Midbrain (tissue), 1 donor: ENCODE data around the gene POMT1.

Source experiments
- DNase-seq: peaks from one replicate; lab custom pipeline; 2025; lab: John Stamatoyannopoulos, UW

POMT1 gene

DNA sequence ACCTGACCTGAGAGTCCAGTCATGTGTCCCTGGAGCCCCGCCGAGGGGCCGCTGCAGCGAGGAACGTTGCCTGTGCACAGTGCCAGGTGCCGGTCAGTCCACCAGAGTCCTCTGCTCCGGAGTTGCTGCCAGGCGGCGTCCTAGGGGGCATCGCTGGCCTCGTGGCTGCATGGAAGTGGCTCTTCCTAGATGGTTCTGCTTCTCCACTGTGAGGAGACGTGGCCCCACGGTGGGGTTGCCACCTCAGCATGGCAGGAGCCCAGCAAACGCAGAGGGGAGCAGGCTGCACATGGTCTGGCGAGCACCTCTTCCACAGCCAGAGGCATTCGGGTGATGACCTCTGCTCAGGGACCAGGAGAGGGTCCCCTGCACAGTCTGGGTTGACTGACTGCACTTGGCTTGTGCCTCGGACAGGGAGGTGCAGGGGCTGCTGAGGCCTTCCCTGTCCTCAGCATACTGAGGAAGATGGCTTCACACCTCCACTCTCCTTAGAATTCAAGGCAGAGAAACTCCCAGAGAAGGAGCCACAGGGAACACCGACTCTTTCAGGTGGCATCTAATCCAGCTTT lies 25.9 kb upstream of the POMT1 start:
- peak; percentile 12 for DNase-seq

GRCh38 chr9:131477367-131477766 lies 25.4 kb upstream of the POMT1 start:
- no peak for DNase-seq

DNA sequence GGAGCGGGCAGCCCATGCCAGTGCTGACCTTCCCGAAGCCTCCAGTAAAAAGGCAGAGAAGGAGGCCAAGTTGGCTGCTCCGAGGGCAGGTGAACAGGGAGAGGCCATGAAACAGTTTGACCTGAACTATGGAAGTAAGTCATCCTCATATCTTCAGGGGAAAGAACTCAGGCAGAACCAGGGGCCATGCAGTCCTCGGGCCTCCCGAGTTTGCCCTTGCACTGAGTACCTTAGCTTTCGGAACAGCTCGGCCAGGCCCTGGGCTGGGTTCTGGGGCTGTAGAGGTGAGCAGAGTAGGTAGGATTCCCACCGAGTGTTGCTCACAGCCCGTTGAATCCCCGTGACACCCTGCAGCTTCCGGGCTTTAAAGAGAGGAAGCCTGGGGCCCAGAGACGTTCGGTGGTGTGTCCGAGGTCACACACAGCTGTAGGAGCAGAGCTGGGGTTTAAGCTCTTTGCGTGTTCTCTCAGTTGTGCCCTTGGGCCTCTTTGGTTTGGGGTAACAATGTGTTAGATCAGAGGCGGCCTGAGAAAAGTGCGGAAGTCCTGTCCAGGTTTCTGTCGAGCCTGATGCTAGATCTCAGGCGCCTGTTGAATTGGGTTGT lies 24.8 kb upstream of the POMT1 start:
- DNase-seq, result no peak

GRCh38 chr9:131478421-131478868 lies 24.3 kb upstream of the POMT1 start:
- no peak for DNase-seq

GRCh38 chr9:131478911-131479310 lies 23.8 kb upstream of the POMT1 start:
- DNase-seq, result no peak

DNA sequence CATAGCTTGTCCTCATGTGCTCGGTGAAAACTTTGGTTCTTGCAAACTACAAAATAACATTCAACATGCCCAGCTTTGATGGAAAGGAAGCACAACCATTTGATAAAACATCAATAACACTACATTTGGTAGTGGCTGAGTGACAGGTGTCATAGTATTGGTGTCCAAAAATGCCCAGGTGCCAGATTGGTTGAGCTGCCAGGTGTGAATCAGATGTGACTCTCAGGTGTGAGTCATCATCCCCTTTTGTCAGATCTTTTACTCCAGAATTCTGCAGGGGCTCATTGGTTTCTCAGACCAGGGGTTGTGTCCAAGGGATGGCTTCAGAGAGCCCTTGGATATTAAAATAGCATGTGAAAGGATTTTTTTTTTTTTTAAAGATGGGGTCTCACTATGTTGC lies 22.5 kb upstream of the POMT1 start:
- no peak for DNase-seq

GRCh38 chr9:131481441-131482342 lies 21.0 kb upstream of the POMT1 start:
- no peak for DNase-seq

DNA sequence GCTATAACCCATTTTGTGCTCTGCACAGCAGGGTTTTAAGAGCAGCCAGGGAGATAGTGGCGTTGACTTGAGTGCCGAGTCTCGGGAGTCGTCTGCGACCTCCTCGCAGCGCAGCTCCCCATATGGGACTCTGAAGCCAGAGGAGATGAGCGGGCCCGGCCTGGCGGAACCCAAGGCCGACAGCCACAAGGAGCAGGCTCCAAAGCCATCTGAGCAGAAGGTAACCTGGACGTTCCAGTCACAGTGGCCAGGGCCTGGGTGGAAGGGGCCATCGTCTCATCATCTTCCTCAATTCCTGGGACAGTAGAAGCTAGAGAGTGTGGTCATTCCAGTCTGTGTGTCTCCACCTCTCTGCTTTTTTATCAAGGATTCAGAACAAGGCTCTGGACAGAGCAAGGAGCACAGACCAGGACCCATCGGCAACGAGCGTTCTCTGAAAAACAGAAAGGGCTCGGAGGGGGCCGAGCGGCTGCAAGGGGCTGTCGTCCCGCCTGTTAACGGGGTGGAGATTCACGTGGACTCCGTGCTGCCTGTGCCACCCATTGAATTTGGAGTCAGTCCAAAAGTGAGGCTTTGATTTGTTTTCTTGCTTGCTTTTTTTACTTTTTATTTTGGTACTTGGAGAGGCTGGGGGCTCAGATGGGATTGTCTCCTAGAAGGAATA lies 20.2 kb upstream of the POMT1 start:
- no peak for DNase-seq

GRCh38 chr9:131483319-131484050 lies 19.2 kb upstream of the POMT1 start:
- no peak for DNase-seq

- no peak for DNase-seq
Measured at GRCh38 chr9:131484051-131484445, 18.7 kb upstream of the POMT1 start.

GRCh38 chr9:131484560-131485185 lies 18.0 kb upstream of the POMT1 start:
- DNase-seq, result no peak

DNA sequence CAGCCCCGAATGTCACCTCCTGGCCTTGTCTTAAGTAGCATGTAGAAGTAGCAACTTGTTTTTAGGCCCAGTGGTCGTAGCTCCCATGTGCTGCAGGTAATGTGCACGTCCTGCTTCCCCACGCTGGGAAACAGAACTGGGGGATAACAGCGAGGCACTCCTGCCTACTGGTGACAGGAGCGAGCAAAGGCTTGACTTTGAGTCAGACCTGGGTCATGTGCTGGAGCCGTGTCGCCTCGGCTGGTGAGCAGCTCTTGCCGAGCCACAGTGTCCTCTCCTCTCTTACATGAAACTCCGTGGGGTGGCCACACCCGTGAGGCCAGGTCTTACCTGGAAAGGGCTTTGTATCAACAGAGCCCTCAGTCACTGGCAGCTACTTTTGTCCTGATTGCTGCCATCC lies 17.5 kb upstream of the POMT1 start:
- no peak for DNase-seq

GRCh38 chr9:131485728-131486422 lies 16.8 kb upstream of the POMT1 start:
- no peak for DNase-seq

- DNase-seq, result no peak
Measured at GRCh38 chr9:131487001-131487400, 15.7 kb upstream of the POMT1 start.

DNA sequence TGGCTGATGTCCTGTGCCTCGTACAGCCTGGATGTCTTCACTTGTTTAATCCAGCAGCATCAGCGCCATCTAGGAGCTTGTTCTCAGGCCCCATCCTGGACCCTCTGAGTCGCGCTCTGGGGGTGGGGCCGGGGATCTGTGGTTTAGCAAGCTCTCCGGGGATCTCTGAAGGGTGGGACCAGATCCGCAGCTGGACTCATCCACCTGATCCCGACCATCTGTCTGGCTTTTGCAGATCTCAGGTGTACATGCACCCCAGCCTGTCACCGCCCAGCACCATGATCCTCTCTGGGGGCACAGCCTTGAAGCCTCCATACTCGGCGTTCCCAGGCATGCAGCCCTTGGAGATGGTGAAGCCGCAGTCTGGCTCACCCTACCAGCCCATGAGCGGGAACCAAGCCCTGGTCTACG lies 15.1 kb upstream of the POMT1 start:
- DNase-seq, result no peak

DNA sequence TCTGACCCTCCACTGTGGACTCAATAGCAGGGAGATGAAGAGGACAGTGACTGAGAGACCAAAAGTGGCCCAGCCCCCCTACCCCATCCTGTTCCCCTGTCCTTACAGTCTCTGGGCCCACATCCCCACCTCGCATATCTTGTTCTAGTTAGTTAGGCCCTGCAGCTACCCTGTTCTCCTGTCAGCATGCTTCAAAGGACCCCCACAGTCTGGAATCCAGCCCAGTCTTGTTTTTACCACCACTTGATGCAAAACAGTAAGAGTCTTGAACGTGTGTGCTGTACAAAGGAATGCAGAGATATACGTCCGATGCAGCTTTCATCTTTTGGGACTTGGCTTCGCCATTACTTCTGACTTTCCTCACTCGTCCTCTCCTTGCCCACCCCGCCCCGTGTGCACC lies 12.2 kb upstream of the POMT1 start:
- no peak for DNase-seq

GRCh38 chr9:131491001-131491710 lies 11.6 kb upstream of the POMT1 start:
- no peak for DNase-seq

DNA sequence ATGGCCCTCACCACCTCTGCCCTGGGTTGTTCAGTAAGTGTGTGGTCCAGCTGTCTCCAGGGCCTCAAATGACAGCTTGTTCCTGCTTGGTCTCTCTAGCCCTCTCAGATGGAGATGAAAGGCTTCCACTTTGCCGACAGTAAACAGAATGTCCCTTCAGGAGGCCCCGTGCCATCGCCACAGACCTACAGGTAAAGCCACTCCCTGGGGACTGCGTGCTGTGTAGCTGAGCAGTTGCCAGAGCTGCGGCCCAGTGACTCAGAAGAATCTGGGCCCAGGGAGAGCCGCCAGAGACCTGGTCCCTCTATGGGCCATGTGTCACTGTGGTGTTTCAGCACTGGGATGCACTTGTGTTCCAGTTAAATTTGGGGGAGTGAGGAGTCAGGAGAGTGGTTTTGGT lies 10.6 kb upstream of the POMT1 start:
- DNase-seq, result no peak

DNA sequence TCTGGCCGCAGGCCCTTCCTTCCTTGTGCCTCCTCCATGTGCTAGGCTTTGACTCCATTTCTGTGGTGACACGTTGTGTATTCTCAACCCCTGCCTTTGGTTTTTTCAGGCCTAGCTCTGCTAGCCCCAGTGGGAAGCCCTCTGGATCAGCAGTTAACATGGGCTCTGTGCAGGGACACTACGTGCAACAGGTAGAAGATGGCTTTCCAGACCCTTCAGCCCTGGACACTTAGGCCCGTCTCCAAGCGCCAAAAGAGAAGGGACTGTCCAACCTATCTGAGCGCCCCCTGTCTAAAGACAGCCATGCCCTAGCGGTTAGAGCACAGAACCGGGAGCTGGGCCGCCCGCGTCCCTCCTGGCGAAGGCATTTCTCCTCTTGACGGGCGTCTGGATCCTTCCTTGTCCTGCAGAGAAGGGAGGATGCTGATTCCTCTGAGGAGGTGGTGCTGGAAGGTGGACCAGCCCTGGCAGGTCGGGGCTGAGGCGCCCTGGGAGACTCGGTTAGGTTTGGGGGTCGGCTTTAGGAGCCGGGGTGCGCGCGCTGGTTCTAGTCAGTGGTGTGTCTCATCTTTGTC lies 8.3 kb upstream of the POMT1 start:
- no peak for DNase-seq

GRCh38 chr9:131495785-131496184 lies 6.9 kb upstream of the POMT1 start:
- no peak for DNase-seq
